IMR-90 (cell line): ENCODE measurements around the gene MGA.

Experiments
- CEBPB ChIP-seq: IDR thresholded peaks from 2 replicates; pipeline ENCODE4 v1.6.1; 2012; ENCODE audit warnings: low read depth, low read length, improper control_type of control experiment
- MXI1 ChIP-seq: IDR thresholded peaks from 2 replicates; pipeline ENCODE4 v1.6.1; 2012; ENCODE audit warnings: low read depth, mild to moderate bottlenecking, low read length, moderate library complexity, borderline replicate concordance
- POLR2A ChIP-seq: IDR thresholded peaks from 2 replicates; pipeline ENCODE4 v1.6.1; 2012; ENCODE audit warnings: mild to moderate bottlenecking, low read depth, low read length
- RAD21 ChIP-seq: IDR thresholded peaks from 2 replicates; pipeline ENCODE4 v1.6.1; 2012; ENCODE audit warnings: low read length, improper control_type of control experiment
- RCOR1 ChIP-seq: IDR thresholded peaks from 2 replicates; pipeline ENCODE4 v1.6.1; 2012; ENCODE audit warnings: mild to moderate bottlenecking, low read length, improper control_type of control experiment; ENCODE audit not compliant: insufficient replicate concordance
- TF ChIP-seq, protein P1 (sequence below): conservative IDR thresholded peaks from 2 replicates; pipeline ENCODE4 v1.5.1; 2012; ENCODE audit warnings: mild to moderate bottlenecking, low read depth, low read length, improper control_type of control experiment

GRCh38 chr15:41816788-41817187 lies 156.6 kb downstream of the MGA start:
- TF ChIP-seq, protein P1, sequence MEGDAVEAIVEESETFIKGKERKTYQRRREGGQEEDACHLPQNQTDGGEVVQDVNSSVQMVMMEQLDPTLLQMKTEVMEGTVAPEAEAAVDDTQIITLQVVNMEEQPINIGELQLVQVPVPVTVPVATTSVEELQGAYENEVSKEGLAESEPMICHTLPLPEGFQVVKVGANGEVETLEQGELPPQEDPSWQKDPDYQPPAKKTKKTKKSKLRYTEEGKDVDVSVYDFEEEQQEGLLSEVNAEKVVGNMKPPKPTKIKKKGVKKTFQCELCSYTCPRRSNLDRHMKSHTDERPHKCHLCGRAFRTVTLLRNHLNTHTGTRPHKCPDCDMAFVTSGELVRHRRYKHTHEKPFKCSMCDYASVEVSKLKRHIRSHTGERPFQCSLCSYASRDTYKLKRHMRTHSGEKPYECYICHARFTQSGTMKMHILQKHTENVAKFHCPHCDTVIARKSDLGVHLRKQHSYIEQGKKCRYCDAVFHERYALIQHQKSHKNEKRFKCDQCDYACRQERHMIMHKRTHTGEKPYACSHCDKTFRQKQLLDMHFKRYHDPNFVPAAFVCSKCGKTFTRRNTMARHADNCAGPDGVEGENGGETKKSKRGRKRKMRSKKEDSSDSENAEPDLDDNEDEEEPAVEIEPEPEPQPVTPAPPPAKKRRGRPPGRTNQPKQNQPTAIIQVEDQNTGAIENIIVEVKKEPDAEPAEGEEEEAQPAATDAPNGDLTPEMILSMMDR, result no peak
- TF ChIP-seq RAD21 (no peak), POLR2A (no peak), MXI1 (no peak), RCOR1 (no peak), CEBPB (no peak)
